T-helper 22 cell (primary cell): ENCODE results near the gene RPS14.
"Not testable (repeated sequence)": the region's sequence is repeated elsewhere in the genome, so short reads cannot be mapped to it uniquely, and the experiment has no call there.

Source experiments
- DNase-seq: peaks from one replicate; pipeline ENCODE4 v3.0.0-alpha.2; 2020; ENCODE audit warnings: low read depth

The RPS14 gene

GRCh38 chr5:150479416-150479815 is 29.9 kb upstream of the RPS14 start:
- no peak for DNase-seq

GRCh38 chr5:150476568-150476967 is 27.0 kb upstream of the RPS14 start:
- DNase-seq, result not testable (repeated sequence)

GRCh38 chr5:150473673-150474358 is 24.3 kb upstream of the RPS14 start:
- DNase-seq, result no peak

GRCh38 chr5:150469718-150470469 is 20.4 kb upstream of the RPS14 start:
- DNase-seq, result no peak

GRCh38 chr5:150468206-150468605 is 18.7 kb upstream of the RPS14 start:
- DNase-seq, result no peak

- no peak for DNase-seq
These were observed 16.4 kb upstream of the RPS14 start for GRCh38 chr5:150465927-150466326.

GRCh38 chr5:150464554-150465012 is 15.0 kb upstream of the RPS14 start:
- DNase-seq, result no peak

- DNase-seq, result no peak
These were observed 11.7 kb upstream of the RPS14 start for GRCh38 chr5:150461231-150461630.

GRCh38 chr5:150460781-150461180 is 11.2 kb upstream of the RPS14 start:
- no peak for DNase-seq

GRCh38 chr5:150458802-150459557 is 9.4 kb upstream of the RPS14 start:
- peak; percentile 60 for DNase-seq

GRCh38 chr5:150457562-150458240 is 8.2 kb upstream of the RPS14 start:
- no peak for DNase-seq

GRCh38 chr5:150457121-150457520 is 7.6 kb upstream of the RPS14 start:
- DNase-seq, result no peak

- DNase-seq, result no peak
These were observed 5.1 kb upstream of the RPS14 start for GRCh38 chr5:150454492-150455229.

- DNase-seq, result not testable (repeated sequence)
These were observed 4.5 kb upstream of the RPS14 start for GRCh38 chr5:150454027-150454426.

- DNase-seq, result no peak
These were observed 3.4 kb upstream of the RPS14 start for GRCh38 chr5:150452914-150453313.

GRCh38 chr5:150451594-150451993 is 2.1 kb upstream of the RPS14 start:
- no peak for DNase-seq

GRCh38 chr5:150448952-150449516 is 505 bp downstream of the RPS14 start:
- no peak for DNase-seq

- DNase-seq, result no peak
These were observed 1.2 kb downstream of the RPS14 start for GRCh38 chr5:150448334-150448733.

- no peak for DNase-seq
These were observed 2.4 kb downstream of the RPS14 start for GRCh38 chr5:150447188-150447587.

- DNase-seq, result no peak
These were observed 3.0 kb downstream of the RPS14 start for GRCh38 chr5:150446583-150446982.

GRCh38 chr5:150446088-150446487 is 3.5 kb downstream of the RPS14 start:
- no peak for DNase-seq
